A673 (cell line): ENCODE data around the gene HS3ST3A1.

Source experiments
- EZH2 ChIP-seq: fragments of 200-600 bp; sonication (generic); IDR thresholded peaks from 2 replicates; pipeline ENCODE4 v1.6.1; 2017; ENCODE audit warnings: borderline replicate concordance, low read depth, mild to moderate bottlenecking, mixed read lengths, antibody characterized with exemption, low read length; ENCODE audit not compliant: poor library complexity, severe bottlenecking
- TF ChIP-seq, protein P1 (sequence below): fragments of 300-800, 200-600 bp; sonication (generic); conservative IDR thresholded peaks from 2 replicates; pipeline ENCODE4 v1.5.1; 2017; ENCODE audit warnings: low read depth, mild to moderate bottlenecking, antibody characterized with exemption, low read length, moderate library complexity, mixed read lengths

DNA sequence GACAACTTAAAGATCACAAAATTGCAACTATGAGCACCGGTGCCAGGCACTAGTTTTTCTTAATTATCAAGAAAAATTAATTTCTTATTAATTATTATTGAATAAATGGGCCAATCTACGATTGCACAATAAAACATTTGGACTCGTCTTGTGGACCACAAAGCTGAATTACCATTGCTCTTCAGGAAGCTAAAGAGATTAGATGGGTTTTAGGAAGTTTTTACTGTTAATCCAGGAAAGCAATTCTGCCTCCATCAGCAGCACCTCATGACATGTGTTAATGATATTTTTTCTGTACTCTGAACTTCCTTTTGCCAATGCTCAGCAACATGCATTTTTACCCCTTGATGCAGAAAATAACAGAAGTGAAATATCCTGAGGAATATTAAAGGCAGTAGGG lies 37.9 kb downstream of the HS3ST3A1 start:
- TF ChIP-seq, protein P1, sequence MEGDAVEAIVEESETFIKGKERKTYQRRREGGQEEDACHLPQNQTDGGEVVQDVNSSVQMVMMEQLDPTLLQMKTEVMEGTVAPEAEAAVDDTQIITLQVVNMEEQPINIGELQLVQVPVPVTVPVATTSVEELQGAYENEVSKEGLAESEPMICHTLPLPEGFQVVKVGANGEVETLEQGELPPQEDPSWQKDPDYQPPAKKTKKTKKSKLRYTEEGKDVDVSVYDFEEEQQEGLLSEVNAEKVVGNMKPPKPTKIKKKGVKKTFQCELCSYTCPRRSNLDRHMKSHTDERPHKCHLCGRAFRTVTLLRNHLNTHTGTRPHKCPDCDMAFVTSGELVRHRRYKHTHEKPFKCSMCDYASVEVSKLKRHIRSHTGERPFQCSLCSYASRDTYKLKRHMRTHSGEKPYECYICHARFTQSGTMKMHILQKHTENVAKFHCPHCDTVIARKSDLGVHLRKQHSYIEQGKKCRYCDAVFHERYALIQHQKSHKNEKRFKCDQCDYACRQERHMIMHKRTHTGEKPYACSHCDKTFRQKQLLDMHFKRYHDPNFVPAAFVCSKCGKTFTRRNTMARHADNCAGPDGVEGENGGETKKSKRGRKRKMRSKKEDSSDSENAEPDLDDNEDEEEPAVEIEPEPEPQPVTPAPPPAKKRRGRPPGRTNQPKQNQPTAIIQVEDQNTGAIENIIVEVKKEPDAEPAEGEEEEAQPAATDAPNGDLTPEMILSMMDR, result no peak
- TF ChIP-seq EZH2, result no peak
